LNCAP (cell line): ENCODE results near the gene FXYD3.

Experiments
- CTCF ChIP-seq: fragments of 450-650 bp; IDR thresholded peaks from 2 replicates; pipeline ENCODE4 v1.5.1; 2017; ENCODE audit warnings: mild to moderate bottlenecking

The FXYD3 gene

GRCh38 chr19:35080613-35081170, 34.9 kb upstream of the FXYD3 start:
- TF ChIP-seq CTCF, result no peak

GRCh38 chr19:35081201-35081600, 34.4 kb upstream of the FXYD3 start:
- TF ChIP-seq CTCF, result no peak

- no peak for TF ChIP-seq CTCF
Measured at GRCh38 chr19:35083691-35084508, 31.7 kb upstream of the FXYD3 start.

GRCh38 chr19:35084509-35084762, 31.2 kb upstream of the FXYD3 start:
- no peak for TF ChIP-seq CTCF

GRCh38 chr19:35085947-35086346, 29.7 kb upstream of the FXYD3 start:
- no peak for TF ChIP-seq CTCF

- TF ChIP-seq CTCF, result no peak
Measured at GRCh38 chr19:35086455-35086854, 29.2 kb upstream of the FXYD3 start.

GRCh38 chr19:35087393-35087792, 28.2 kb upstream of the FXYD3 start:
- TF ChIP-seq CTCF, result no peak
